Activated naive CD4-positive, alpha-beta T cell treated with anti-CD3 and anti-CD28 coated beads, Interleukin-2, amount 50 U/mL, for 24 hours (primary cell): ENCODE results near the gene ARAP1.

Source experiments
- H3K27ac Mint-ChIP-seq: one replicate; pipeline ENCODE4 v1.8.0; 2021; ENCODE audit warnings: mild to moderate bottlenecking, mixed read lengths
- H3K27me3 Mint-ChIP-seq: one replicate; pipeline ENCODE4 v1.8.0; 2021; ENCODE audit warnings: mixed read lengths
- H3K36me3 Mint-ChIP-seq: one replicate; pipeline ENCODE4 v1.8.0; 2021; ENCODE audit warnings: mixed read lengths
- H3K4me1 Mint-ChIP-seq: one replicate; pipeline ENCODE4 v1.8.0; 2021; ENCODE audit warnings: mixed read lengths
- H3K4me3 Mint-ChIP-seq: one replicate; pipeline ENCODE4 v1.8.0; 2021; ENCODE audit warnings: mild to moderate bottlenecking, mixed read lengths
- H3K9me3 Mint-ChIP-seq: one replicate; pipeline ENCODE4 v1.8.0; 2021; ENCODE audit warnings: mixed read lengths

Gene ARAP1

GRCh38 chr11:72758304-72758689, 6.1 kb upstream of the ARAP1 start:
- Mint-ChIP-seq H3K36me3 (no peaks in the 10 kb centered on the region), H3K9me3 (no peaks in the 10 kb centered on the region), H3K4me3 (no peak overlapping the region), H3K27me3 (no peaks in the 10 kb centered on the region), H3K27ac (no peak overlapping the region), H3K4me1 (peaks cover 6% of the 10 kb centered on the region)

GRCh38 chr11:72755713-72756285, 3.6 kb upstream of the ARAP1 start:
- Mint-ChIP-seq H3K36me3 (no peaks in the 10 kb centered on the region), H3K27me3 (no peaks in the 10 kb centered on the region), H3K4me1 (peaks cover 18% of the 10 kb centered on the region), H3K9me3 (no peaks in the 10 kb centered on the region), H3K27ac (no peak overlapping the region), H3K4me3 (no peak overlapping the region)

- no peak overlapping the region for H3K27ac Mint-ChIP-seq
These were observed 2.4 kb upstream of the ARAP1 start for GRCh38 chr11:72754544-72755155.

GRCh38 chr11:72754149-72754543, 1.9 kb upstream of the ARAP1 start:
- no peaks in the 10 kb centered on the region for H3K27me3 Mint-ChIP-seq
- no peaks in the 10 kb centered on the region for H3K9me3 Mint-ChIP-seq
- H3K36me3 Mint-ChIP-seq = no peaks in the 10 kb centered on the region
- peaks cover 33% of the 10 kb centered on the region for H3K4me1 Mint-ChIP-seq
- H3K4me3 Mint-ChIP-seq = no peak overlapping the region
- H3K27ac Mint-ChIP-seq = no peak overlapping the region

More at GRCh38 chr11:72754544-72755155, 2.4 kb upstream of the ARAP1 start:
- no peaks in the 10 kb centered on the region for H3K36me3 Mint-ChIP-seq
- no peaks in the 10 kb centered on the region for H3K27me3 Mint-ChIP-seq
- H3K4me3 Mint-ChIP-seq = no peak overlapping the region
- no peaks in the 10 kb centered on the region for H3K9me3 Mint-ChIP-seq
- peaks cover 28% of the 10 kb centered on the region for H3K4me1 Mint-ChIP-seq

GRCh38 chr11:72753341-72754148, 1.3 kb upstream of the ARAP1 start:
- peaks cover 39% of the 10 kb centered on the region for H3K4me1 Mint-ChIP-seq
- H3K27ac Mint-ChIP-seq = no peak overlapping the region
- H3K36me3 Mint-ChIP-seq = no peaks in the 10 kb centered on the region
- no peaks in the 10 kb centered on the region for H3K9me3 Mint-ChIP-seq
- no peaks in the 10 kb centered on the region for H3K27me3 Mint-ChIP-seq
- peak overlapping the region; percentile 94 for H3K4me3 Mint-ChIP-seq

- peak overlapping the region; percentile 84 for H3K27ac Mint-ChIP-seq
- peaks cover 52% of the 10 kb centered on the region for H3K4me1 Mint-ChIP-seq
These were observed 806 bp downstream of the ARAP1 start for GRCh38 chr11:72751116-72752087.

GRCh38 chr11:72750556-72751115, 1.6 kb downstream of the ARAP1 start:
- no peaks in the 10 kb centered on the region for H3K9me3 Mint-ChIP-seq
- peak overlapping the region; percentile 81 for H3K4me3 Mint-ChIP-seq
- H3K36me3 Mint-ChIP-seq = no peaks in the 10 kb centered on the region

More at GRCh38 chr11:72751116-72752087, 806 bp downstream of the ARAP1 start:
- Mint-ChIP-seq H3K27me3 (no peaks in the 10 kb centered on the region), H3K36me3 (no peaks in the 10 kb centered on the region), H3K4me3 (peak overlapping the region; percentile 81), H3K9me3 (no peaks in the 10 kb centered on the region)

GRCh38 chr11:72750086-72750485, 2.1 kb downstream of the ARAP1 start:
- no peaks in the 10 kb centered on the region for H3K36me3 Mint-ChIP-seq
- no peak overlapping the region for H3K27ac Mint-ChIP-seq
- H3K4me3 Mint-ChIP-seq = no peak overlapping the region
- peaks cover 52% of the 10 kb centered on the region for H3K4me1 Mint-ChIP-seq
- no peaks in the 10 kb centered on the region for H3K9me3 Mint-ChIP-seq
- no peaks in the 10 kb centered on the region for H3K27me3 Mint-ChIP-seq

More at GRCh38 chr11:72750556-72751115, 1.6 kb downstream of the ARAP1 start:
- Mint-ChIP-seq H3K27me3 (no peaks in the 10 kb centered on the region), H3K4me1 (peaks cover 52% of the 10 kb centered on the region), H3K27ac (peak overlapping the region; percentile 84)

- H3K27ac Mint-ChIP-seq = no peak overlapping the region
- no peak overlapping the region for H3K4me3 Mint-ChIP-seq
- H3K36me3 Mint-ChIP-seq = no peaks in the 10 kb centered on the region
- peaks cover 62% of the 10 kb centered on the region for H3K4me1 Mint-ChIP-seq
- H3K9me3 Mint-ChIP-seq = no peaks in the 10 kb centered on the region
- H3K27me3 Mint-ChIP-seq = no peaks in the 10 kb centered on the region
These were observed 4.8 kb downstream of the ARAP1 start for GRCh38 chr11:72747289-72747855.

- Mint-ChIP-seq H3K4me3 (no peak overlapping the region), H3K36me3 (no peaks in the 10 kb centered on the region), H3K27me3 (no peaks in the 10 kb centered on the region), H3K27ac (no peak overlapping the region), H3K4me1 (peaks cover 68% of the 10 kb centered on the region), H3K9me3 (no peaks in the 10 kb centered on the region)
These were observed 5.4 kb downstream of the ARAP1 start for GRCh38 chr11:72746821-72747220.

- H3K27ac Mint-ChIP-seq = no peak overlapping the region
- H3K4me3 Mint-ChIP-seq = no peak overlapping the region
- H3K27me3 Mint-ChIP-seq = no peaks in the 10 kb centered on the region
- H3K9me3 Mint-ChIP-seq = no peaks in the 10 kb centered on the region
- H3K36me3 Mint-ChIP-seq = no peaks in the 10 kb centered on the region
- H3K4me1 Mint-ChIP-seq = peaks cover 71% of the 10 kb centered on the region
These were observed 6.2 kb downstream of the ARAP1 start for GRCh38 chr11:72745925-72746550.

- Mint-ChIP-seq H3K4me3 (no peak overlapping the region), H3K4me1 (peaks cover 71% of the 10 kb centered on the region), H3K27ac (no peak overlapping the region), H3K36me3 (no peaks in the 10 kb centered on the region), H3K9me3 (no peaks in the 10 kb centered on the region), H3K27me3 (no peaks in the 10 kb centered on the region)
These were observed 6.7 kb downstream of the ARAP1 start for GRCh38 chr11:72745511-72745910.

- H3K36me3 Mint-ChIP-seq = no peaks in the 10 kb centered on the region
- no peaks in the 10 kb centered on the region for H3K9me3 Mint-ChIP-seq
- H3K27me3 Mint-ChIP-seq = no peaks in the 10 kb centered on the region
- no peak overlapping the region for H3K4me3 Mint-ChIP-seq
- H3K4me1 Mint-ChIP-seq = peaks cover 73% of the 10 kb centered on the region
- H3K27ac Mint-ChIP-seq = peak overlapping the region; percentile 77
These were observed 7.7 kb downstream of the ARAP1 start for GRCh38 chr11:72744474-72744873.
